ENCODE data around the gene GIMAP5.
"Not testable (repeated sequence)": the region's sequence is repeated elsewhere in the genome, so short reads cannot be mapped to it uniquely, and the experiment has no call there.

The GIMAP5 gene

DNA sequence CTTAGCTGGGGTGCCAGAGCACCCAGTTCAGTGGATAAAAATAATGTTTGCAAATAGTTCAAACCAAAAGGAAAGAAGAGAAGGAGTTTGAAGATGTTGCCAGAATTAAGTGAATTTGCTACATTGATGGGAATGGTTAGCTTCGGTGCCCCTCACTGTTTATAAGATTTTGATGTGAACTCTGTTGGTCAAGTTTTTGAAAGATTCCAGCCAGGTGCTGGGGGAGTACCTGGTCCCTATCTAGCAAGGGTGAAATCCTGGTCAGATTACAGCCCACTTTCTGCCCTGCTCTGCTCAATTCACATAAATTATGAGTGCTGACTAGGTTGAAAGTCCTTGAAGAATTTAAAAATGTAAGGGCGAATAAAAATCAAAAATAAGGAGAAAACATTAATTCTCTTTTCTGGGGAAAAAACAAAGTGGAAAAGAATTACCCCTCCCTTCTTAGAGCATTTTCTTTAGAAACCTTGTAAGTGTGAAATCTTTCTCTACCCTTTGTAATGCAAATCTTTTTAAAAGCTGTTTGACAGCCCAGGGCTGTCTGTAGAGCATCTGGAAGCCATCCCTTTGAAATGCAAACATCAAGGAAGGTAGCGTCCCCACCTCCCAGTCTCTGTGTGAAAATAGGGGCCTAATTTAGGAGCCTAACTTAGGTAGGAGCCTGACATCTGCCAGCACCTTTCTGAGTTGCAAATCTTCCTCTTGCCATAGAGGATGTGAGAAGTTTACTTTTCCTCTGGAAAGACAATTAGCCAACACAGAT, 1.4 kb upstream of the GIMAP5 start:
- DNase-seq = no peak

DNA sequence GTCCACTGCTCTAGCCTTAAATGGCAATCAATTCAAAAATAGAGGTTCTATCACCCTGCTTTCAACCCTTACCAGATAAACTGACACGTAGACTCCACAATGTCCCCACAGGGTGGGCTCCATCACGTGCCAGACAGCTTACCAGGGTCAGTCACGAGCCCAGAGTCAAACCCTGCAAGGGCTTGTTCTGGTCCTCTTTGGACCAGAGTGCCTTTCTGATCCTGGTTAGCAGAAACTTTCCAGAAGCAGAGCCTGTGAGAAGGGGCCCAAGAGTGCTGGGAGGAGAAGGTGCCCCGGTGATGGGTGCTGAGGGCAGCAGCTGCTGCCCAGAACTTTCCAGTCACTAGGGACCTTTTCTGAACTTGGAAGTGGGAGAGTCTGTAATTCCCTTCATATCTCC, 354 bp upstream of the GIMAP5 start:
- DNase-seq = no peak

- no peak for DNase-seq
These were observed 874 bp downstream of the GIMAP5 start for GRCh38 chr7:150738092-150738491.

- DNase-seq = no peak
These were observed 1.4 kb downstream of the GIMAP5 start for GRCh38 chr7:150738591-150739001.

GRCh38 chr7:150739033-150739432, 1.8 kb downstream of the GIMAP5 start:
- DNase-seq = no peak

DNA sequence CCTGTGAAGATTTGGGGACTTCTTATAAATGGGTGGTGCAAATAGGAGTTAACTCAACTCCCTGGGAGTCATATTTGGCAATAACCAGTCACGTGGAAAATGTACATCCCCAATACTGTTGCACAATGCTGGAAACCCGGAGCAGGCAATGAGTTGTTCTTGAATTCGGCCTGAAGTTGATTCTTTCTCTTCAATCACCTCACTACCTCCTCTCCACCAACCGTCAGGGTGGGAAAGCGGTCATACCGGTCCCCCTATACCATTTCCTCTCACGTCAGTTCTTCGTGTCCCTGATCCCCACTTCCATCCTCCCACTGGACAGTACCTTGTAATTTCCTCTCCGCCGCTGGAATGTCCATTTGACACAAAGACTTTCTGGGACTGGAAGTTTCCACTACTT, 2.8 kb downstream of the GIMAP5 start:
- DNase-seq = no peak

DNA sequence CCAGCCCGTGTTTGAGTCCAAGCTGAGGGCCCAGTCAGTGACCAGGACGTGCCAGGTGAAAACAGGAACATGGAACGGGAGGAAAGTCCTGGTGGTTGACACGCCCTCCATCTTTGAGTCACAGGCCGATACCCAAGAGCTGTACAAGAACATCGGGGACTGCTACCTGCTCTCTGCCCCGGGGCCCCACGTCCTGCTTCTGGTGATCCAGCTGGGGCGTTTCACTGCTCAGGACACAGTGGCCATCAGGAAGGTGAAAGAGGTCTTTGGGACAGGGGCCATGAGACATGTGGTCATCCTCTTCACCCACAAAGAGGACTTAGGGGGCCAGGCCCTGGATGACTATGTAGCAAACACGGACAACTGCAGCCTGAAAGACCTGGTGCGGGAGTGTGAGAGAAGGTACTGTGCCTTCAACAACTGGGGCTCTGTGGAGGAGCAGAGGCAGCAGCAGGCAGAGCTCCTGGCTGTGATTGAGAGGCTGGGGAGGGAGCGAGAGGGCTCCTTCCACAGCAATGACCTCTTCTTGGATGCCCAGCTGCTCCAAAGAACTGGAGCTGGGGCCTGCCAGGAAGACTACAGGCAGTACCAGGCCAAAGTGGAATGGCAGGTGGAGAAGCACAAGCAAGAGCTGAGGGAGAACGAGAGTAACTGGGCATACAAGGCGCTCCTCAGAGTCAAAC, 5.2 kb downstream of the GIMAP5 start:
- DNase-seq = no peak

- no peak for DNase-seq
These were observed 6.9 kb downstream of the GIMAP5 start for GRCh38 chr7:150744041-150744656.

GRCh38 chr7:150745086-150745485, 7.9 kb downstream of the GIMAP5 start:
- no peak for DNase-seq

DNA sequence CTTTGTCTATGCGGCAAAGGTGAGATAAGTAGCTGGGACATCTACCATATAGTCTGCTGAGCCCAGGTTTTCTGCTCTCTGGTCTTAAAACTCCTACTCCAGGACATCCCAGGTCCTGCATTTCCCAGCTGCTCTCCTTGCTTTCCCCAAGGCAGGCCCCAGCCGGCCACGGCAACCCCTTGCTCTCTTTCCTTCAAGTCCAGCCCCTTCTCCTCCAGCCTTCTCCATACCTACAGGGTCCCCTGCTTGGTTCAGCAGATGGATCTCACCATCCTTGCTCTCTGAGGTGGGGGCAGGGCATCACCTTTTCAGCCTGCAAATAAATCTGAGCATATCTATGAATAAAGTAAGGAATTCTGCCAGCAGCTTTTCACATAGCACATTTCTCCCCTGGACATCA, 8.7 kb downstream of the GIMAP5 start:
- no peak for DNase-seq

DNA sequence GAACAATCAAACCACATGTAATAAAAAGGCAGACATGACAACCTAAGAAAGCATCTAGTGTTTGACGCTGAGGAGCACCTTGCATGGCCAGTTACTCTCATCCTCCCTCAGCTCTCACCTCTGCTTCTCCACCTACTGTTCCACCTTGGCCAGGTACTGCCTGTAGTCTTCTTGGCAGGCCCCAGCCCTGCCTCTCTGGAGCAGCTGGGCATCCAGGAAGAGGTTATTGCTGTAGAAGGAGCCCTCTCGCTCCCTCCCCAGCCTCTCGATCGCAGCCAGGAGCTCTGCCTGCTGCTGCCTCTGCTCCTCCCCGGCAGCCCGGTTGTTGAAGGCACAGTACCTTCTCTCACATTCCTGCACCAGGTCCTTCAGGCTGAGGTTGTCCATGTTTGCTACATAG, 9.7 kb downstream of the GIMAP5 start:
- DNase-seq = no peak

GRCh38 chr7:150748376-150748775, 11.2 kb downstream of the GIMAP5 start:
- DNase-seq = no peak

DNA sequence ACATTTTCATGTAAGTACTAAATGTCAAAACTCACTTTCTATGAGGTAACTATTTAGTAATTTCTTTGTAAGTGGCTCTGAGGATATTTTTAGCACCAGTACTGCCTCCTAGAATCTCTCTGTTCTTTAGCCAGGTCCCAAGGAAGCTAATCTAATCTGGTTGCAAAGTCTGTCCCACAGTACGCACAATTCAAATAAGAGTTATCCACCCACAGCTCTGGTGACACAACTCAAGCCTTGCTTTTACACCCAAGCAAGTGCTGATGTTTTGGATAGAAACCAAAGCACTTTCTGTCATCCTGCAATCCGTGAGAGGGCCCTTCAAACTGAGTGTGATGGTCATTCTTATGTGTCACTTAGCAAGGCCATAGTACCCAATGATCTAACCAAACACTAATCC, 14.5 kb downstream of the GIMAP5 start:
- DNase-seq = no peak

DNA sequence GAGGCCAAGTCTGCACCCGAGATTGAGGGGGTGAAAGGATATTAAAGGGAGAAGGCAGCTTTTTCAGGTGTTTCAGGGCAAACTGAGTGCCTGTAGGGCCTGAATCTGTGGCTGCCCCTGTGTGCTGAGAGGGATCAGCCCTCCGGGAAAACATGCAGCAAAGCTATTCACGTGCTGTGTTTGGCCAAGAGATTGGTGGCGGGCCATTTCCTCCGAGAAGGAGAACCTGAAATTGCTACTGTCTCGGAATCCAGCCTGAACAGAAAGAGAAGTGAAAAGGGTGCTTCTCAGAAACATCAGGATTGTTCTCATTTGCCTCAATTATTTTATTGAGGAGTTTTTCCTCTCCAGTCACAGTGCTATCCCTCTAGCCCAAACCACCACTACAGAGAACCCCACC, 16.0 kb downstream of the GIMAP5 start:
- DNase-seq = no peak

GRCh38 chr7:150753826-150754603, 16.8 kb downstream of the GIMAP5 start:
- no peak for DNase-seq

DNA sequence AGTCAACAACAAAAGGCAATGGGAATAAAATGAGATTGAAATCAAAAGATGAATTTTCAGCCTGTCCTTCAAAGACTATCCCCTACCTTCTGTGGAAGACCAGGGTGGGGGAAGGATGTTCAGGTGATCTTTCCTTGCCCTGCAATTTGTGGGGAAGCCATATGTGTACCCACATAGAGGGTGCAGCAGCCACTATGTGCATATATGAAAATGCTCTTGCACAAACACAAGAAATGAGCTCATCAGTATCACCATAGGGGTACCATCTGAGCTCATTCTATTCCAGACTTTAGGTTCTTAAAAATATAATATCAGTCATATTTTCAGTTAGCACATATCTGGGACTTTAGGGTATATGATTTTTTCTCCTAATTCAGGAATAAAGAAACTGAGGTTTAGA, 17.7 kb downstream of the GIMAP5 start:
- no peak for DNase-seq

- no peak for DNase-seq
These were observed 18.4 kb downstream of the GIMAP5 start for GRCh38 chr7:150755473-150756099.

- no peak for DNase-seq
These were observed 18.9 kb downstream of the GIMAP5 start for GRCh38 chr7:150756166-150756565.

DNA sequence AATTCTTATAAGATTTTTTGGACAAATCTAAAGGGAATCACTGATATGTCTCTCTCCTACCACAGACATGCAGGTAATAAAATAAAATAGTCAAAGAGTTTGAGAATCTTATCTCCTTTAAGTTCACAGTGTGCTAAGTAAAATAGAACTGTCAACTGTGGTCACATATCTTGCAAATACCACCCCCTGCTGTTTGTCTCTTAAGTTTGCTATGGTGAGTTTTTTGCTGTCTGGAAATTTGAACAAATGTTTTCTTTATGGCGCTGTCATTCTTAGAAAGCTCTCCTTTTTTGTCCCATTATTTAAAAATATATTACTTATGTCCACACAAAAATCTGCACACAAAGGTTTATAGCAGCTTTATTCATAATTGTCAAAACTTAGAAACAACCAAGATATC, 19.6 kb downstream of the GIMAP5 start:
- DNase-seq = no peak

DNA sequence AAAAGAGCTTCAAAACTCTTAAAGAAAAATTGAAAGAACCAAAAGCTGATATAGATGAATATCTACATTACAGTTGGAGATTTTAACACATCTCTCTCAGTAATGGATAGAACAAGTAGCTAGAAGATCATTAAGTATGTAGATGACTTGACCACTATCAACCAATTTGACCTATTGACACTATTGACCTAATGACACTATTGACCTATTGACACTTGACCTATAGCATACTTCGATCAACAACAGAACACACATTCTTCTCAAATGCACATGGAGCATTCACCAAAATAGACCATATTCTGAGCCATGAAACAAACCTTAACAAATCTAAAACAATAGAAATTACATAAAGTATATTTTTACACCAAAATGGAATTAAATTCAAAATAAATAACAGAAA, 22.3 kb downstream of the GIMAP5 start:
- DNase-seq = no peak

GRCh38 chr7:150766334-150766709, 29.1 kb downstream of the GIMAP5 start:
- DNase-seq = no peak

- DNase-seq = no peak
These were observed 32.5 kb downstream of the GIMAP5 start for GRCh38 chr7:150769768-150770167.

GRCh38 chr7:150774131-150774530, 36.9 kb downstream of the GIMAP5 start:
- not testable (repeated sequence) for DNase-seq
